ENCODE results near the gene CATSPERB.
"Not testable (repeated sequence)": the region's sequence is repeated elsewhere in the genome, so short reads cannot be mapped to it uniquely, and the experiment has no call there.

The CATSPERB gene

GRCh38 chr14:91614187-91614586 lies 117.7 kb downstream of the CATSPERB start:
- no peak overlapping the region for H3K4me3 ChIP-seq (ENCODE audit: control insufficient read depth, low read depth, low read length)
- TF ChIP-seq CTCF (IDR thresholded peaks at IDR 0.05; ENCODE audit: control insufficient read depth, insufficient read depth, low read depth, low read length, missing control alignments), result no peak
- DNase-seq (ENCODE audit: low read depth), result no peak

- no peak for DNase-seq (ENCODE audit: low read depth)
- TF ChIP-seq CTCF (IDR thresholded peaks at IDR 0.05; ENCODE audit: control insufficient read depth, insufficient read depth, low read depth, low read length, missing control alignments), result no peak
- H3K4me3 ChIP-seq (ENCODE audit: control insufficient read depth, low read depth, low read length), result no peak overlapping the region
Observed at GRCh38 chr14:91613459-91614112, 118.3 kb downstream of the CATSPERB start.

GRCh38 chr14:91611528-91611927 lies 120.4 kb downstream of the CATSPERB start:
- no peak for DNase-seq (ENCODE audit: low read depth)
- TF ChIP-seq CTCF (IDR thresholded peaks at IDR 0.05; ENCODE audit: control insufficient read depth, insufficient read depth, low read depth, low read length, missing control alignments), result no peak
- no peak overlapping the region for H3K4me3 ChIP-seq (ENCODE audit: control insufficient read depth, low read depth, low read length)

- no peak overlapping the region for H3K4me3 ChIP-seq (ENCODE audit: control insufficient read depth, low read depth, low read length)
- DNase-seq (ENCODE audit: low read depth), result no peak
- TF ChIP-seq CTCF (IDR thresholded peaks at IDR 0.05; ENCODE audit: control insufficient read depth, insufficient read depth, low read depth, low read length, missing control alignments), result no peak
Observed at GRCh38 chr14:91609161-91609560, 122.7 kb downstream of the CATSPERB start.

- no peak overlapping the region for H3K4me3 ChIP-seq (ENCODE audit: control insufficient read depth, low read depth, low read length)
- no peak for TF ChIP-seq CTCF (IDR thresholded peaks at IDR 0.05; ENCODE audit: control insufficient read depth, insufficient read depth, low read depth, low read length, missing control alignments)
- no peak for DNase-seq (ENCODE audit: low read depth)
Observed at GRCh38 chr14:91607322-91608047, 124.4 kb downstream of the CATSPERB start.

- no peak overlapping the region for H3K4me3 ChIP-seq (ENCODE audit: control insufficient read depth, low read depth, low read length)
- DNase-seq (ENCODE audit: low read depth), result no peak
- TF ChIP-seq CTCF (IDR thresholded peaks at IDR 0.05; ENCODE audit: control insufficient read depth, insufficient read depth, low read depth, low read length, missing control alignments), result no peak
Observed at GRCh38 chr14:91606851-91607250, 125.0 kb downstream of the CATSPERB start.

GRCh38 chr14:91604611-91605010 lies 127.3 kb downstream of the CATSPERB start:
- H3K4me3 ChIP-seq (ENCODE audit: control insufficient read depth, low read depth, low read length); DNase-seq (ENCODE audit: low read depth): not testable (repeated sequence)

Measured in AG09309 (cell line).